NCI-H1694 treated with DMSO at 0.1 percent for 48 hours (cell line): ENCODE results near the gene USP47.
A peak's percentile ranks its signal among the peaks of the same experiment; 100 is the strongest.

Experiments
- DNase-seq: peaks from one replicate; lab custom pipeline; 2025; lab: John Stamatoyannopoulos, UW

The USP47 gene

DNA sequence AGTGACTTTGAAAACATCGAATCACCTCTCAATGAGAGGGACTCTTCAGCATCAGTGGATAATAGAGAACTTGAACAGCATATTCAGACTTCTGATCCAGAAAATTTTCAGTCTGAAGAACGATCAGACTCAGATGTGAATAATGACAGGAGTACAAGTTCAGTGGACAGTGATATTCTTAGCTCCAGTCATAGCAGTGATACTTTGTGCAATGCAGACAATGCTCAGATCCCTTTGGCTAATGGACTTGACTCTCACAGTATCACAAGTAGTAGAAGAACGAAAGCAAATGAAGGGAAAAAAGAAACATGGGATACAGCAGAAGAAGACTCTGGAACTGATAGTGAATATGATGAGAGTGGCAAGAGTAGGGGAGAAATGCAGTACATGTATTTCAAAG is 100.9 kb downstream of the USP47 start:
- no peak for DNase-seq

DNA sequence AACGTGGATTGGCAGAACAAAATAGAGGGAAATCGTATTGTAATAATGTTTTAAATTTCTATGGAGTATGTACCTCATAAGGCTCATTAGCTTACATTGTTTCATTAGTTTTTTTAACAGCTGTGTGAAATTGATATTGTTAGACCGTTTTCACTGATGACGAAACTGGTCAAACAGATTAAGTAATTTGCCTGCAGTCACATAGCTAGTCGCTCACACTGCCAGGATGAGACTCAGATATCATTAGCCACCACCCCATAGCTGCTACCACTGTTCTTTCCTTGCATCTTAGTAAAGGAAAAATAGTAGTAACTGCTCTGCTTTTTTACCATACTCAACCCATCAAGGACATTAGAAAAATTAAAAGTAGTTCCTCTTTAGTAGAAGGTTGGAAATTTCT is 102.7 kb downstream of the USP47 start:
- DNase-seq, result no peak

DNA sequence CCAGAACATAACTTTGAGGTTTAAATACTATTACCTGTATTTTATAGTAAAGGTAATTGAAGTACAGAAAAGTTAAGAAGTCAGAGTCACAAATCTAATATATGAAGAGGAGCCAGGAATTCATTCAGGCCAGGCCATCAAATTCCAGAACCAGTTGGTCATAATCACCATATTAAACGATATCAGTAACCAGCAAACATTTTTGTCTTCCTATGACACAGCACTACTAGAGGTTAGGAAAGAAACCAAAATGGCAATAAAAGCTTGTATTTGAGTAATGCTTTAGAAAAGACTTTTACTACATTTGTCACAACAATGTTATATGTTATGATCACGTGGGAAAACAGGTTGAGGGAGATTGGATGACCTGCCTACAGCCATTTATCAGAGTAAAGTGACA is 104.4 kb downstream of the USP47 start:
- DNase-seq, result no peak

DNA sequence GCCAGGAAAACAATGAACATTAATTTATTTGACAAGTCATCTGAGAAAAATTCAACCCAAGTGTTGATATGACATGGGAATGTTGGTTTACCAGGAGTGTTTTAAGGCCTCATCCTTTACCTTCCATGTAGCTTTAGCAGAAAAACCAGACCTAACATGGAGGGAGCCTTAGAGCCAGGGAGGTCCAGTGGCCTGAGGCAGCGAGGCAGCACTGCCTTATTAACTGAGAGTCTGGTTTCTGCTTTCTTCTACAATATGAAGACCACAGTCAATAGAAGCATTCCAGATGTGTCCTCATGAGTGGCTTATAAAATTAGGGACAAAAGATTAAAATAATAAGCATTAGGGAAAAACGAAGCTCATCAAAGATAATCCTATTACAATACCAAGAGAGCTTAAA is 105.1 kb downstream of the USP47 start:
- DNase-seq, result no peak

- no peak for DNase-seq
Measured at GRCh38 chr11:11947825-11948224, 106.1 kb downstream of the USP47 start.

DNA sequence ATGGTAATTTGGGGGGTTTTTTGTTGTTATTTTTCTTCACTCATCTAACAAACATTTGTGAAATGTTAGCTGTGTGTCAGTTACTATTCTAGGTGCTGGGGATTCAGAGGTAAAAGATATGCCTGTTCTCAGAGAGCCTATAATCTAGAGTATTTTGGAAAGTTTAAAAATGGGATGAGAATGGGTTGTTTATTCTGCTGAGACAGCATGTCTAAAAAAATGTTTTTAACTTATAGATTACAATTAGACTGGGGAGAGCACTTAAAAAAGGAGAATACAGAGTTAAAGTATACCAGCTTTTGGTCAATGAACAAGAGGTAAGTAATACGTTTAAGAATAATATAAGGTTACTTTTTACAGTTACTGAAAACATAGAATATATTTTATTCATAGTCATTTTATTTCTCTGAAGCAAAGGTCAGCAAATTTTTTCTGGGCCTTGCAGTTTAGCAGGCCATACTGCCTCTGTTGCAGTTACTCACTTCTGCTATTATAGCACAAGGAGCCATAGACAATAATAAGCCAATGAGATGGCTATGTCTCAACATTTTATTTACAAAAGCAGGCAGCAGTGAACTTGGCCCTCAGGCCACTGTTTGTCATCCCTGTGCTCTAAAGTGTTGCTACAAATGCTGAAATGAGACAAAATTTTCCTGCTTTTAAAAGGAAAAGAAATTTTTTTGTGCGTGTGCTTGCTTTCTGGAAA is 106.6 kb downstream of the USP47 start:
- DNase-seq, result no peak

- DNase-seq, result no peak
Measured at GRCh38 chr11:11949482-11949881, 107.7 kb downstream of the USP47 start.

GRCh38 chr11:11952036-11952435 is 110.3 kb downstream of the USP47 start:
- no peak for DNase-seq

- DNase-seq, result no peak
Measured at GRCh38 chr11:11956006-11956405, 114.2 kb downstream of the USP47 start.

GRCh38 chr11:11958403-11959231 is 116.8 kb downstream of the USP47 start:
- DNase-seq, result no peak

- no peak for DNase-seq
Measured at GRCh38 chr11:11959601-11960000, 117.8 kb downstream of the USP47 start.

DNA sequence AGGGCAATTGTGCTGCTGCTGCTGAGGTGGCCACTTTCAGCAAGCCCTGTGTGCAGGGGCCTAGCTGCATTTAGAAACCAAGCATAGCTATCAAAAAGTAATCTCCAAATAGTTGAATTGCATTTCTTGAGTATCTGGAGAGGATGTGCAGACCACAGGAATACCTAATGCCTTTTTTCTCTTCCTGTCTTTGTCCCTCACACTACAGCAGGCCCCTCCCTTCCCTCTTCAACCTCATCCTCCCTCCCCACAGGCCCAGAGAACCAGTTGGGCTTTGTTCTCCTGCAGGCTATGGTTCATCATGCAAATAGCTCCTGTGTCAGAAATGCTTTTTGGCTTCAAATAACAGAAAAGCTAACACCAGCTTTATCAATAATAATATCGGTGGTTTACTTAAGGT is 118.9 kb downstream of the USP47 start:
- no peak for DNase-seq

DNA sequence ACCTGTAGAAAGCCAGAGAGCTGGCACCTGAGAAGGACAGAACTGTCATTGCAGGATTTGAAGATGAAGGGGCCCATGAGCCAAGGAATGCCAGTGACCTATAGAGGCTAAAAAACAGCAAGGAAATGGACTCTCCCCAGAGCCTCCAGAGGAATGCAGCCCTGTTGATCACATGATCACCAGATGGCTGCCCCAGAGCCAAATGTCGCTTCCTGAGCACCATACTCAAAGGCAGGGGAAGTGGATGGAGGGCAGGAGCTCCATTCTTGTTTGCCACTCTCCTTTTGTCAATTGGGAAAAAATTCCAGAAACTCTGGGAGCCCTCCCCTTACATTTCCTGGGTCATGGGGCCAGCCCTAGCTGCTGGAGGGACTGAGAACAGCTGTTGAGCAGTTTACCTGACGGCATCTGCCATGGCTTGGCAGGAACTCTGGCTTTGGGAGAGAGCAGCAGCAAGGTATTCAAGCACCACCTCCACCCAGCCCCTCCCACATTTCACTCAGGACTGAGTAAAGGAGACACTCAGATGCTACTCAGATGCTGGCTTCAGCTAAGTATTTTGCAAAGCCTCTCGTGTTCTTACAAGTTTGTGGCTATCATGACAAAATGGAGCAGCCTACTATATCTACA is 119.7 kb downstream of the USP47 start:
- no peak for DNase-seq

DNA sequence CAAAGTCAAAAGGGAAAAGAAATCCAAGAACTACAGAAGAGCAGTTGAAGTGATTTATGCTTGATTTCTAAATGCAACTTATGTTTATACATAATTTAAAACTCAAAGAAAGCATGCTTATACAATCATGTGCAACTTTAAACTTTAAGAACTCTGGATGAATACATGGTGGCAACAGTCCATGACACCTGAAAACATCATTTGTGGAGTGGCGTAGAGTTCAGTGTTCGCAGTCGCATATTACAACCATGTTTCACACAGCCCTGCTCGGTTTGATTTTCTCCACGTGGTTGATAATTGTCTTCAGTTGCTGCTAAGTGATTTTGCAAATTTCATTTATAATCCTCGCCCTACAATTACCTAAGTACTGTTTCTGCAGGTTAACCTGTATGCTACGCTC is 121.3 kb downstream of the USP47 start:
- DNase-seq, result no peak

DNA sequence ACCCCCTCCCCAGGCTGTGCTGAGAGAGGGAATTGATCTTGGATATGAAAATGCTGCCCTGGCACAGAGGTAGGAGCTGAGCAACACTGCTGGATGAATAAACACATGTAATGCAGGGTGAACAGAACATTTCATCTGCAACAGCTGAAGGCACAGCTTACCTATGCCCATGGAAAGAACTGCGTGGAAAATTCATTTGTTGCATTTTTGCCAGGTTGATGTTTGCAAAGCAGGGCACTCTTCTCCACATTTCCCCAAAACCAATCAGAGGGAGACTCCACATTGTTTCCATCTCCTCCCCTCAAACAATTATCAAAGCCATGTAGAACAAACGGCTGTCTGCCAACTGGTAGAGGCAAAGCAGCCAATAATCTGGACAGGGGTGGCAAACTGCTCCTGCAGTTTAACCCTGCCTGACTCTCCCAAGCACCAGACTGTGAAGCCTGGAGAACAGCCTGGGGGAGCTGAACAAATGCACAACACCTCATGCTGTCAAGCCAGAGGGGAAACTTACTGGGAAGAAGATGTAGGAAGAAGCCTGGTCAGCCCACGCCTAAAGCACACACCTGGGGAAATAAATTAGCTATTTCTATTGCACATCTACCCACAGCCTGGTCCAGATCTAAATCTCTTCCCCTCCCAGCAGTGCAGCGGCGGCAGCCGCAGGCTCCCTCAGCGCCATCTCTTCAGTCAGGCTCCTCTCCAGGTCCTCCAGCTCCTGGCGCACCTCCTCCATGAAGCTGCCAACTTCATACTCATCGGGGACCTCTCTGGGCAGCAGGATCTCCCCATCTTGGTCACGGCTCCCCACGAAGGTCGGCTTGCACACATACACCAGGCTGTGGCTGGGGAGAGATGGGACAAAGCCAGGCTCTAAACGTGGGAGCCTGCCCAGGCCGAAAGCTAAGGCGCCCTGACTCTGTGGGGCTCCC is 122.3 kb downstream of the USP47 start:
- peak; percentile 54 for DNase-seq

DNA sequence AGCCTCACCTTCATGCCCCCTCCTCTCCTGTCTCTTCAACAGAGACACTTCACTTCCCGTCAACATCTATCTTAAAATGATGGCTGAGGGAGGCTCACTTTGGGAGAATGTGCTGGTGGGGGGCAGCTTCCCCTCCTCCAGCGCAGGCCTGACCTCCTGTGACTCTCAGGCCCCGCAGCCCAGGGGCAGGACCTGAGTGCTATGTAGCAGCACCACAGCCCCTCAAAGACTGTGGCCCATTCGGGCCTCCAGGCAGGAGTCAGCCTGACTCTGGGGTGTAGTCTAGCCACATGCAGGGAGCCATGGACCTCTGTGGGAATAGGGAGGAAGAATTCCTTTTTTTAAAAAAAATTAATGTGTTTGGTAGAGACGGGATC is 123.0 kb downstream of the USP47 start:
- no peak for DNase-seq

GRCh38 chr11:11965192-11965591 is 123.4 kb downstream of the USP47 start:
- no peak for DNase-seq

DNA sequence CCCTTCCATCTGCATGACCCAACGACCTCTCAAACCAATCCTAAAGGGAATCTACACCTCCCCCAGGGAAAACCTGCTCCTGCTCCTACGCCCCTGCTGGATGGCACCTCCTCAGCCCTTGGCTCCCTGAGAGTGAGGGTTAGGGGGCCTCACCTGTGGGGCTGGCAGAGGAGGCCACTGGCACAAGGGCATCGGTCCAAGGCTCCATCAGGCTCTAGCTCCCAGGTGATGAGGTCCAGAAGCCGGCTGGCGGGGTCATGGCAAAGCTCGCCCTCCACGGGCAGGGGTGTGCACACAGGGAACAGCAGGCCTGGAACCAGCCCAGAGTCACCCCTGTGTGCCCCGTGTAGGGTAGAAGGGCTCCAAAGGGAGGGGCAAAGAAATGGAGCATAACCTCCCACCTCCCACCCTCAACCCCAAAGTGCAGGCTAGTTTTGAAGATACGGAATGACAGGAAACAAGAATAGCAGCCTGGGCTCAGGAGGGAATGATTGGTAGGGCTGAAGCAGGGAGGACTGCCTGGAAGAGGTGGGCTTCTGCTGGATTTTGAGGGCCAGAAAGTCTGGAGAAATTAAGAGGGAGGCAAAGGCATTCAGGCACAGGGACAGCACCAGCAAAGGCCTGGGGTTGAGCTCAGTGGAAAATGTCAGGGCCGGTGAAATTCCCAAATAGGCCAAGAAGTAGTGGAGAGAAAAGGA is 124.0 kb downstream of the USP47 start:
- DNase-seq, result no peak

- DNase-seq, result no peak
Measured at GRCh38 chr11:11966354-11966741, 124.6 kb downstream of the USP47 start.

DNA sequence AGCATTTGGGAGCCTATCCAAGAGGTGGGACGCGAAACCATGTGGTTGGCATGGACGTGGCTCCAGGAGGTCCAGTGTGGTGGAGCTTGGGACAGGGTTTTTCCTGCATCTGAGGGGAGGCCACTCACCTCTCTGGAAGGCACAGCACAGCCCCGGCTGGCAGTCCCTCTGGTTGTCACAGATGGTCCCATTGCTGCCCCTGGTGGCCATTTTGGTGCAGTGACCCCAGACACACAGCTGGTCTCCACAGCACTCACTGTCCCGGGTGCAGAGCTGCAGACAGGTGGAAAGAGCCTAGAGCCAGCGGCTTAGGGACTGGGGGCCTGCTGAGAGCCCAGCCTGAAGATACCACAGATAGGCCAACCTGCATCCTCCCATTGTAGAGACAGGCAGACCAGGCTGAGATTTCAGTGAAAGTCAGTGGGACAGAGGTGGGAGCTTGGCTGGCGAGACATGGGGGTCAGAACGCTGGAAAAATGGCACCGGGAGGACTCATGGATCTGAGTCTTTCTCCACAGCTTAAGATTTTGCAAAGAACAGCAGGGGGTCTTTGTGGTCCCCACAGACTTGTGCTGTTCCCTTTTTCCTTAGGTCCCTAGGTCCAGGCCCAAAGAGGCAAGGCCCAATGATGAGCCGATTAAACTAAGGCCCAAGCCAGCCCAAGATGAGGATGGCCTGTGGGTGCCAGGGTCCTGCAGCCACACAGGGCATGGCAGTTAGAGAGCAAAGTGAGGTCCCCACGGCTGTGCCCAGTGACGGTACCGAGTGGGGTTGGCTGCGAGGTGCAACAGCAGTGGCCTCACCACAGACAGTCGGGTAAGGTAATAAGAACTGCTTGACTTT is 125.3 kb downstream of the USP47 start:
- peak; percentile 58 for DNase-seq
